Umbilical cord (tissue), 2 donors: Measurements from ENCODE around the gene SH2D3A. TPM values are rescaled to one million over a fixed set of nuclear protein-coding genes. Genes with fewer than 3 reads are reported as not detected.
"Not testable (repeated sequence)": the region's sequence is repeated elsewhere in the genome, so short reads cannot be mapped to it uniquely, and the experiment has no call there.

ENCODE experiments used
- DNase-seq: peaks from one replicate; pipeline ENCODE4 v3.0.0-alpha.2; 2015; ENCODE audit warnings: low spot score
- total RNA-seq: library from RNA; depleted of rRNA; stranded (reverse); fragments of >200 nt; gene quantifications from one replicate; pipeline ENCODE4 v1.2.3, GENCODE V29; 2014; ENCODE audit warnings: low replicate concordance; ENCODE audit not compliant: insufficient read depth

SH2D3A gene
- total RNA-seq, 1 donor from 2014 or later, result 6.3 TPM

DNA sequence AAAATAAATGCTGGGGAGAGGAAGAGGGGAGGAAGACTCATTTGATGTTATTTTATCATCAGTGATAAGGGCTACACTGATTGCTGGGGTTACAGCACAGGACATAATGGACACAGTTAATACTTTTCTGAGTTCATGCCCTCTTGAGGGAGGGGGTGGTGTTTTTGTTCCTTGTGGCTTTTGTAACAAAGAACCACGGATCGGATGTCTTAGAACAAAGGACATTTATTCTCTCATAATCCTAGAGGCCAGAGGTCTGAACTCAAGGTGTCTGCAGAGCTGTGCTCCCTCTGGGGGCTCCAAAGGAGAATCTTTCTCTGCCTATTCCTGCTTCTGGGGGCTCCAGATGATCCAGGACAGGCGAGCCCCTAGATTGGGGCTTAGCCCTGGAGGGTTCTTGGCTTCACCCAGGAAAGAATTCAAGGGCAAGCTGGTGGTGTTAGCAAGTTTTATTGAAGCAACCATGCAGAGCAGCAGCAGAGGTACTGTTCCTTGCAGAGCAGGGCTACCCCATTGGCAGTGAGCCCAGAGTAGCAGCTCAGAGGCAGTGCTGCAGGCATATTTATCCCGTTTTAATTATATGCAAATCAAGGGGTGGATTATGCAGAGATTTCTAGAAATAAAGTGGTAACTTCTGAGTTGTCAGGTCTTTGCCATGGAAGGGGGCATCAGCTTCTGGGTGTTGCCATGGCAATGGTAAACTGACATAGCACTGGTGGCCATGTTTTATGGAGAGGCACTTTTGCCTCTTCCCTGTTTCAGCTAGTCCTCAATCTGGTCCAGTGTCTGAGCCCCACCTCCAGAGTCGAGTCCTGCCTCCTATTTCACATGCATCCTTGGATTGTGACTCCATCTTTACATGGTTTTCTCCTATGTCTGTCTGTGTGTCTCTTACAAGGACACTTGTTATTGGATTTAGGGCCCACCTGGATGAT, 23.2 kb upstream of the SH2D3A start:
- DNase-seq, result no peak

DNA sequence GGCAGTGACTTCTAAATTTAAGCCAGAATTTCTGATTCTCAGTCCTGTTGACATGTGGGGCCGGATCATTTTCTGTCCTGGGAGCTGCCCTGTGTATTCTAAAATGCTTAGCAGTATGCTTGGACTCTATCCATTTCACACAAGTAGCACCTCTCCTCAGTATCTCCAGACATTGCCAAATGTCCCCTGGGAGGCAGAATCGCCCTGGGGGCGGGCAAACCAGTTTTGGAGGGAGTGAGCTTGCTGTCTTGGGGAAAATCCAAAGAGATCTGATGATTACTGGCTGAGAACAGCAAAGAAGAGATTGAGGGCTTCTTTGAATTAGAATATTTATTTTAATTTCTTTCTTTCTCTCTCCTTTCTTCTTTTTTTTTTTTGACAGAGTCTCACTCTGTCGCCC, 21.7 kb upstream of the SH2D3A start:
- DNase-seq, result no peak

DNA sequence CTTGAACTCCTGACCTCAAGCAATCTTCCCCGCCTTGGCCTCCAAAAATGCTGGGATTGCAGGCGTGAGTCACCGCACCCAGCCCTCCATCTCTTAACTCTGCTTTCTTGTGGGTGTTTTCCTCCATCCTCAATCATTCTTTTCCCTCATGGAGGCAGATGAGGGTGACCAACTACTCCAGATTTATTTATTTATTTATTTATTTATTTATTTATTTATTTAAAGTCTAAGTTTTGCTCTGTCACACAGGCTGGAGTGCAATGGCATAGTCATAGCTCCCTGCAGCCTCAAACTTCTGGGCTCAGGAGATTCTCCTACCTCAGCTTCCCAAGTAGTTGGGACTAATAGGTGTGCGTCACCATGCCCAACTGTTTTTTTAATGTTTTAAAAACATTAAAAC, 20.2 kb upstream of the SH2D3A start:
- no peak for DNase-seq

DNA sequence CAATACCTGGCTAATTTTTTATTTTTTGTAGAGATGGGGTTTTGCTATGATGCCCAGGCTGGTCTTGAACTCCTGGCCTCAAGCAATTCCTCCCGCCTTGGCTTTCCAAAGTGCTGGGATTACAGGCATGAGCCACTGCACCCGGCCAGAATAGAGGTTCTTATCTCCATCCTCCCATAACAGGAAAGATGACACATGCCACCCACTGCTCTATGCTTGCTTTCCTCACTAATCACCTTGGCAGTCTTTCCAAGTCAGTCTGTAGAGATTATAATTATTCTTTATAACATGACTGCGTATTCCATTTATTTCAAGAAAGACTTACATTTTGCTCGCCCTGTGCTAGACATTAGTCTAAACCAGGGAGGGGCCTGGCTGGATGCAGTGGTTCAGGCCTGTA, 12.0 kb upstream of the SH2D3A start:
- no peak for DNase-seq

DNA sequence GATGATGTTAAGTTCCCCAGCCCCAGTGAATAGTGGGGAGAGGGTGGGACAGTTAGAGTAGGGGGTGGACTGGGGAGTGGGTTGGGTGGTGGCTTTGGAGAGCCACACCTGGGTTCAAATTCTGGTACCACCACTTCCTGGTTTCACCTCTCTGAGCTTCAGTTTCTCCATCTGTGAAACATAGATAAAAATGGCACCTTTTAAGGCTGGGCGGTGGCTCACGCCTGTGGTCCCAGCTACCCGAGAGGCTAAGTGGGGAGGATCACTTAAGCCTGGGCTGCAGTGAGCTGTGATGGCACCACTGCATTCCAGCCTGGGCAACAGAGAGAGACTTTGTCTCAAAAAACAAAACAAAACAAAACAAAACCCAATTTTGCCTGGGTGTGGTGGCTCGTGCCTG, 11.2 kb upstream of the SH2D3A start:
- no peak for DNase-seq

DNA sequence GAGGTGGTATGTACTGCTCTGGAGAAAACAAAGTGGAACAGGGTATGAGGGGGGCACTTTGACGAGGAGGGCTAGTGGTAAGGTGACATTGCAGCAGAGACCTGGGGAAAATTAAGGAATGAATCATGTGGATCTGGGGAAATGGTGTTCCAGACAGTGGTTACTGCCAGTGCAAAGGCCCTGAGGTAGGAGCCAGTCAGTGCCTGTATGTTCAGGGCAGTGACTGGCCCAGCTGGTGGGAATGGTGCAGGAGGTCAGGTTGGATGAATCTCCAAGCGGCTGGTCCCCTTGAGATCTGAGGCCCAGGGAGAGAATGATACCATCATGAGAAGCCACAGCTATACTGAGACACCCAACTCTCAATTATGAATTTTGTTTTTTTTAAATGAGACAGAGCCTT, 10.2 kb upstream of the SH2D3A start:
- DNase-seq, result no peak

DNA sequence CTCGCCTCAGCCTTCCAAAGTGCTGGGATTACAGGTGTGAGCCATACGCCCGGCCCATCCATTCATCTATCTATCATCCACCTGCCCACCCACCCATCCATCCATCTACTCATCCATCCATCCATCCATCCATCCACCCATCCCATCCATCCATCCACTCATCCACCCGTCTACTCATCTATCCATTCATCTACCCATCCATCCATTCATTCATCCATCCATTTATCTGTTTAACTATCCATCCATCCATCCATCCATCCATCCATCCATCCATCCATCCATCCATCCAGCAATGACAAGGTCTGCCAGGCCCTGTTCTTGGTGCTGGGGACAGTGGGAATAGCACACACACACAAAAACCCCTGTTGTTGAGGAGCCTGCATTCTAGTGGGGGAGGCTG, 9.8 kb upstream of the SH2D3A start:
- DNase-seq, result no peak

DNA sequence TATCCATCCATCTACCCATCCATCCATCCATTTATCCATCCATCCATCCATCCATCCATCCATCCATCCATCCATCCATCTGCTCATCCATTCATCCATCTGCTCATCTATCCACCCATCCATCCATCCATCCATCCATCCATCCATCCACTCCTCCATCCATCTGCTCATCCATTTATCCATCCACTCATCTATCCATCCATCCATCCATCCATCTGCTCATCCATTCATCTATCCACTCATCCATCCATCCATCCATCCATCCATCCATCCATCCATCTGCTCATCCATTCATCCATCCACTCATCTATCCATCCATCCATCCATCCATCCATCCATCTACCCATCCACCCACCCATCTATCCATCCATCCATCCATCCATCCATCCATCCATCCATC, 8.8 kb upstream of the SH2D3A start:
- not testable (repeated sequence) for DNase-seq

DNA sequence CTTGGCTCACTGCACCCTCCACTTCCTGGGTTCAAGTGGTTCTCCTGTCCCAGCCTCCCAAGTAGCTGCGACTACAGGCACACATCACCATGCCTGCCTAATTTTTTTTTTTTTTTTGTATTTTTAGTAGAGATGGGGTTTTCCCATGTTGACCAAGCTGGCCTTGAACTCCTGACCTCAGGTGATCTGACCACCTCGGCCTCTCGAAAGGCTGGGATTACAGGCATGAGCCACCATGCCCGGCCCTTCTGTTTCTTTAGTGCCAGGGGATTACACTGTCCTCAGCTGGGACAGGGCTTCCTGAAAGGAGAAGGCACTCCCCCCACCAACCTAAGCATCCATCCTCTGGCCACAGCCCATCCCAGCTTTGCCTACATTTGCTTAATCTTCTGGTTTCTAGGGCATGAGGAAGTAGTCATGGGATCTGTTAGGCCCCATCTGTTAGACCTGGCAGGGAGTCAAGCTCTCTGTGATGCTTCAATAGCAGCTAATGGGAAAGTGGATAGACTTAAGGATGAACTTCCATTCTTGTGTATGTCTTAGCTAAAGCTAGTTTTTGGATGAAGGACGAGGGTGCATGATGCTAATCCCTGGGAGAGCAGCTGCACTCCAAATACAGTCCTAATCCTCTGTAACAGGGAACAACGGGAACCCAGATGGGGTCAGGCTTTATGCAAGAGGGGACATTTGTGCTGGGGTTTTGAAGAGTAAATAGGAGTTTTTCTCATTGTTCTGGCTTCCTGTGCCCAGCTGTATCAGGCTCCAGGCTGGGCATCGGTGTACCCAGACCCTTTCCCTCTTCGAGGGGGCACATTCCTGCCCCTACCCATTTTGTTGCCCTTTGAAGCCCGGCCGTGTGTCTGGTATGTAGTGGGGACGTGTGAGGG, 7.8 kb upstream of the SH2D3A start:
- DNase-seq, result peak; percentile 43

DNA sequence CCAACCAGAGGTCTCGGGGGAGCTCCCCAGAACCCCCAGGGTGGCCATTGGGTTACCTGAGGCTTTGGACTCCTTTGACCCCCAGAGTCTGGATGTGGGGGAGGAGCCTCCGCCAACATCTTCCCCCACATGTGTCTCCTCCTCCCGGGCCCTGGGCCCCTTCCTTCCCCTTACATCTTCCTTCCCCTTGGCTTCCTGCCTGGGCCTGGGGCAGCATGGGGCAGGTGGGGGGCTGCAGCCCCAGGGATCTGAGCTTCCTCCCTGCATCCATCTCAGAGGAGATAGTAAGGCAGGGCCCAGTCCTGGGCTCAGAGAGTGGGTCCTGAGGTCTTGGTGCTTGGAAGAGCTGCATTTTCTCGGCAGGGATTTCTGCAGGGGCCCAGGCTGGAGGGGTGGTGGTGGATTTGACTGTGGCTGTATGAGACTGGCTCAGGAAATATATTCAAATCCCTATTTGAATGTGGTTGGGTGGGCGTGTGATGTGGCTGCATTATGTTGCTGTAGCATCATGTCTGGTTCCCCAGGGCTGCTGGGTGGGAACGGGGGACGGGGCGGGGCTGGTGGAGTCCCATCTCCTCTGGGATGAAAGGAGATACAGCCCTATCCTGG, 6.2 kb upstream of the SH2D3A start:
- DNase-seq, result peak; percentile 23

DNA sequence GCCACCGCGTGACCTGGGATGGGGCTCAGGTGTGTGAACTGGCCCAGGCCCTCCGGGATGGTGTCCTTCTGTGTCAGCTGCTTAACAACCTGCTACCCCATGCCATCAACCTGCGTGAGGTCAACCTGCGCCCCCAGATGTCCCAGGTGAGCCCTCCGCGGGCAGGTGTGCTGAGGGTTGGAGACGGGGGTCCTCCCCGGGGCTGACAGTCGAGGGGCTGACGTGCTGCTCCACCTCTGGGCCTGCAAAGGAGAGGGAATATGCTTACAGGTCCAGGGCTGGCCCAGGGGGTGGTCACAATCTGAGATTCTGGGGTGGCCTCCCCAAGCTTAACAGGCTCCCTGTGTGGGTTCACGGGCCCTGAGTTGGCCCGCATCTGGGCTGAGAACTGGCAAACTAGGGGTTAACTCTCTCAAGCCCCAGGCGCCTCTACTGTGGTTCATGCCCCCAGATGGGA, 5.7 kb upstream of the SH2D3A start:
- DNase-seq, result no peak

DNA sequence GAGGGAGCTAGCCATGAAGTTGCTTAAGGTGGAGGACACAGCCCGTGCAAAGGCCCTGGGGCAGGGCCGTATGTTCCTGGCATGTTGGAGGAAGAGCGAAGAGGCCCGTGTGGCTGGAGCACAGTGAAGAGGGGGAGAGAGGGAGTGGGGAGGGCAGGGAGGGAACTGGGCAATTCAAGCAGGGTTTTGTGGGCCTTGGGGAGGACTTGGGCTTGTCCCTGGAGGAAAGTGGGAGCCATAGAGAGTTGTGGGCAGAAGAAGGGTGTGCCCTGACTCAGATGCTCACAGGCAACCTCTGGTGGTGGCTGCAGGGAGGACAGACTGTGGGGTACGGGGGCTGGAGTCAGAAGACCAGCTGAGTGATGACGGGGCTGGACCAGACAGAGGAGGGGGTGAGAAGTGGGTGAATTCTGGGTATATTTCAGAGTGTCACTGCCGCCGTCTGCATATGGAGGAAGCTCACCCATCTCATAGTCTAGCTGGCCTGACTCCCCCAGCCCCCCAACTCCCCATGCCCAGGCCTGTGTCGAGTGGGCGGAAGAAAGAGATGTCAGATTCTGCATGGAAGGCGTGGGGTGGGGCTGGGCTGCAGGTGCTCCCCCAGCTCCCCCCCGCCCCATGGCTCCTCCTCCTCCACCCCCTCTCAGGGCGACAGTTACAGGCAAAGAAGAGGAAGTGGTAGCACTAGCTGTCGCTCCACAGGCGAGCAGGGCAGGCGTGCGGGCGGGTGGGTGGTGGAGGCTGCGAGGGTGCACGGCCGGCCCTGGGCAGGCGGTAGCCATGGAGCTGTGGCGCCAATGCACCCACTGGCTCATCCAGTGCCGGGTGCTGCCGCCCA, 5.0 kb upstream of the SH2D3A start, which contains the start of gene VAV1:
Gene VAV1 (plus strand): TSS at position 681 of the 838 bp plus-strand sequence. CDS start 100 bp downstream, at position 781.
- DNase-seq, result peak; percentile 17

DNA sequence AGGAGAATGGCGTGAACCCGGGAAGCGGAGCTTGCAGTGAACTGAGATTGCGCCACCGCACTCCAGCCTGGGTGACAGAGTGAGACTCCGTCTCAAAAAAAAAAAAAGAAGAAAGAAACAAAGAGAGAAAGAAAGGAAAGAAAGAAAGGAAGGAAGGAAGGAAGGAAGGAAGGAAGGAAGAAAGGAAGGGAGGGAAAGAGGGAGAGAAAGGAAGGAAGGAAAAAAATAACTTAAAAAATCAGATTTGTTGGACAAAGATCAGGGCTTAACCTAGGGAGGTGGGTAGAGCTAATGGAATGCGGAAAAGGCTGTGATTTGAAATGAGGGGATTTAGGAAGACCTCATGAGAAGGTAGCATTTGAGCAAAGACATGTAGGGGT, 4.4 kb upstream of the SH2D3A start:
- DNase-seq, result not testable (repeated sequence)

DNA sequence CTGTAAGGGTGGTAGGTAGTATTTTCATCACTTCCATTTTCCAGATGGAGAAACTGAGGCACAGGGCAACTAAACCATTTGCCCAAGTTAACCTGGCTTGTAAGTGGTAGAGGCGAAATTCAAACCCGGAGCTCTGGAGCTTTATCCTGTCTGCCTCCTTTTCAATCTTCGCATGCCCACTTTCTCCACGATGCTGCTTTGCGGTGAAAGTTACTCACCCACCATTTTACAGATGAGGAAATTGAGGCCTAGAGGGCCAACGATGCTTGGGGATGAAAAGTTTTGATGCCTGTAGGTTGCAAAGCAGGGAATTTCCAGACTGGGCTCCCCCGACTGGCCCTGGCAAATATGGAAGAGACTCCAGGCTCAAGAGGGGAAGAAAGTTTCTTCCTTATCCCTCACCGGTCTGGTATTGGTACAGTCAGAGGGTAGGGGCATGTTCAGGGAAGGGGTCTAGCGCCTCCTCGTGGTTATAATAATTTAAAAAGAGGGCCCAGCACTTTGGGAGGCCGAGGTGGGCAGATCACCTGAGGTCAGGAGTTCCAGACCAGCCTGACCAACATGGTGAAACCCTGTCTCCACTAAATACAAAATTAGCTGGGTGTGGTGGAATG, 1.9 kb upstream of the SH2D3A start:
- no peak for DNase-seq

DNA sequence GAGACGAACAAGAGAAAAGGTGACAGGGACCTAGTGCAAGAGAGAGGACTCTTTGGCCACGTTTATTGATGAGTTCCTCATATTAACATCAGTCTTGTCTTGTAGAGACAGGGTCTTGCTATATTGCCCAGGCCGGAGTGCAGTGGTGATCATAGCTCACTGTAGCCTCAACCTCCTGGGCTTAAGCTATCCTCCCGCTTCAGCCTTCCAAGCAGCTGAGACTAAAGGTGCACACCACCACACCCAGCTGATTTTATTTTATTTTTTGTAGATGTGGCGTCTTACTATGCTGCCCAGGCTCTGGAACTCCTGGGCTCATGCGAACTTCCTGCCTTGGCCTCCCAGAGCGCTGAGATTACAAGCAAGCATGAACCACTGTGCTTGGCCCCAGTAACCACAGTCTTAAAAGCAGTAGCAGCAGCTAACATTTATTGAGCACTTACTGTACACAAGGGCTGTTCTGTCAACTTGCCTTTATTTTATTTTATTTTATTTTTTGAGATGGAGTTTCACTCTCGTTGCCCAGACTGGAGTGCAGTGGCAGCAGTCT, 1.1 kb upstream of the SH2D3A start:
- DNase-seq, result no peak

DNA sequence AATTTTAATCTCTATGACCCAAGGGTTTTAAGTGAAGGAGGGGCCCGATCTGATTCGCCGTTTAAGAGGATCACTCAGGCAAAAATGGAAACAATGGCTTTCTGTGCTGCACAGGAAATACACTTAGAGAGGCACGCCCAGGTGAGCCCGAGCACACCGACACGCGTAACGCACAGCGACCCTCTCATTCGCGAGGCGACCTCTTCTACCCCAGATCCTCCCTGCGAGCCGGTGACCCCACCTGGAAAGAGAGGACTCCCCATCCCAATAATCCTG, 216 bp downstream of the SH2D3A start:
- no peak for DNase-seq

DNA sequence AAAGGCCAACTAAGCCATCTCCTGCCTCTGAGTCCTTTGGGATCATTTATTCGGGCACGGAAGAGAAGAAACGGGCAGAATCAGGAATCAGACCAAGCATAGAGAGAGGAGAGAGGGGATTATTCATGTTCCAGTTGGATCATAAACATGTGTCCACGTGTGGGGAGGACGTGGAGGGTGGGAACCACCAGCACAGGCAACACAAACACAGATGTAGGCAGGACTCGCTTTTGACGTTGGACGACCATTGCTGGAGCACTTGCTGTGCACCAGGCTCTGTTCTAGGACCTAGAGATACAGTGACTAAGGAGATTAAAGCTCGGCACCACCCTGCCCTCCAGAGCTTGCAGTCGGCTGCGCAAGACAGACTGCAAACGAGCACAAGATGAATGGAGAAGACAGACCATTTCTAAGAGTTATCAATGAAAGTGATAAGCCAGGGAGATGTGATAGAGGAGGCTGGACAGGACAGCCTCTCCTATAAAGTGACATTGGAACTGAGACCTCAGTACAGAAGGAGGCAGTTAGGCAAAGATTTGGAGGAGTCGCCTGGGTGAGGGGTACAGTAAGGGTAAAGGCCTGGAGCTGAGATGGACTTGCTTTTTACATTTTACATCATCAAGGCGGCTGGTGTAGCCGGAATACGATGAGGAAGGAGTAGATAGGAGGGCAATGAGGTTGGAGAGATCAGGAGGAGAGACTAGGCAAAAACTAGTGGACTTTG, 716 bp downstream of the SH2D3A start:
- DNase-seq, result no peak

DNA sequence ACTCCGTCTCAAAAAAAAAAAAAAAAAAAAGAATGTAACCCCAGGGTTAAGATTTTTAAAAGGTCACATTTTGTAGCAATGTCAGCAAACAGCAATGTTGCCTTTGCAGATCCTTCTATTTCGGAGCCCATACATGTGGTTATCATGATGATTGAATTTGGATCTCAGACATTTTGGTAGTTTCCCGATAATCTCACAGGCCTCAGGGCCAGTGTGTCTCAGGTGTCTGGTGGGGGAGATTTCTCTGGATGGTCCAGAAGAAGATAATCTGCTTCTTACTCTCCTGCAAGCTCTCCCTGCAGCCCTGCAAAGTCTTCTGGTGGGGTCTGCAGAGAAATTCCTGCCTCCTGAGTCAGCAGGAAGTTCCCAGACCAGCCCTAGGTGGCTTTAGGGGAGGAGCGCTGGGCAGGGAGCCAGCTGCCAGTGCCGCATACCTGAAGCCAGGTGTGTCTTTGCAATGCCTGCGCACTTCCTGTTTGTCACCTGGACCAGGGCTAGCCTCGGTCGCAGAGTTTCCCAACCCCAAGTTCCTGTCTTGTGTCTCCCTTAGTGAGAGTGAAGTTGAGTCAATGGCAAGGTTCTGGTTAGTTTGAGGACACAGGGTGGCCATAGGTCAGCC, 1.4 kb downstream of the SH2D3A start:
- peak; percentile 71 for DNase-seq

DNA sequence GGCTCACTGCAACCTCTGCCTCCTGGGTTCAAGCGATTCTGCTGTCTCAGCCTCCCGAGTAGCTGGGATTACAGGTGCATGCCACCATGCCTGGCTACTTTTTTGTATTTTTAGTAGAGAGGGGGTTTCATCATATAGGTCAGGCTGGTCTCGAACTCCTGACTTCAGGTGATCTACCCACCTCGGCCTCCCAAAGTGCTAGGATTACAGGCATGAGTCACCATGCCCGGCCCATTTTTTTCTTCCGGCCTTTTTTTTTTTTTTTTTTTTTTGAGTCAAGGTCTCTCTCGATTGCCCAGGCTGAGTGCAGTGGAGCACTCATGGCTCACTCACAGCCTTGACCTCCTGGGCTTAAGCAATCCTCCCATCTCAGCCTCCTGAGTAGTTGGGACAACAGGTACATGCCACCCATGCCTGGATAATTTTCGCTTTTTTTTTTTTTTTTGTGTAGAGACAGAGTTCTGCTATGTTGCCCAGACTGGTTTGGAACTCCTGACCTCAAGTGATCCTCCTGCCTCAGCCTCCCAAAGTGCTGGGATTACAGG, 4.9 kb downstream of the SH2D3A start:
- not testable (repeated sequence) for DNase-seq
